Adrenal gland (tissue), 5 donors: ENCODE data around the gene MAST4.

Experiments used
- CTCF ChIP-seq, 6 experiments: fragments of 450-650 bp in 4 of 6; fragments of 200-600 bp in 2 of 6; sonication (generic) in 1 of 6; IDR thresholded peaks; 1 replicate in 5 of 6; 2 replicates in 1 of 6; pipeline versions ENCODE4 v1.5.1 to v1.8.0; 2016 to 2021; ENCODE audit warnings: antibody characterized with exemption in 6 of 6, mild to moderate bottlenecking in 2 of 6, moderate library complexity in 1 of 6
- POLR2A ChIP-seq, 2 donors: fragments of 450-650 bp; IDR thresholded peaks; one replicate each; pipeline ENCODE4 v1.6.1; 2017; ENCODE audit warnings: antibody characterized with exemption in 2 of 2, mild to moderate bottlenecking in 2 of 2, moderate library complexity in 1 of 2
- donor health status: DM: no; HTN: no; CAD: no.

DNA sequence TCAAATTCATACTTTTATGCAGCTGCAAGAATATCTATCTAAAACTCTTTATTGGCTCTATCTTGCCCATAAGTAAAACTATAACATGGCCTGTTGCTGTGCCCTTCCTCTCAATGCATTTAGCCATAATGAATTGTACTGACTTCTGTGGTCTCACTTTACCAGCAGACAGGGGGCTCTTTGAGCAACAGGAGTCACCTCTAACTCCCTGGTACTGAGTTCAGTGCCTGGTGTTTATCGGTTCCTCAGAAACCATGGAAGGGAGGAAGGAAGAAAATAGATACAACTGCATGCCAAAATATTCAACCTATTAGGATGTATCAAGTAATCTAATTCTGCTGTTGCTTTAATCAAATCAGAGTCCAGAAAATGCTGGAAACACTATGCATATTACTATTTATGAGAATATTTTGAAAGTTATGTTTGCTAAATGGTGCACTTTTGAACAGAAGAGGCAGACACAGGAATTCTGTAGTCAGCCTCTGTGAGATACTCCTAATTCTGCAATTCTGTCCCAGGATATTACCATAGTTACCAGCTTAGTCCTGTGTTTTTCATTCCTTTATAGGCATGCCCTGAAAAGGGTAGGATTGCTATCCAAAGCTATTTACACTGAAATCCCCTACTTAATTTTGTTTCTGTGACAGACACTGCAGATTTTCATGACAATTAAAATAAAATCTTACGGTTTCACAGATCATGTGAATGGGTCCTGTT lies 510.6 kb downstream of the MAST4 start:
- no peak for TF ChIP-seq CTCF (IDR thresholded peaks at IDR 0.05)
- no peak for TF ChIP-seq POLR2A (IDR thresholded peaks at IDR 0.05)
